Heart right ventricle (tissue), 16 donors: Measurements from ENCODE around the gene DNAH3. TPM values are rescaled to one million over a fixed set of nuclear protein-coding genes. Genes with fewer than 3 reads are reported as not detected.

Experiments
- ATAC-seq, 8 donors: fragments of 200-7000 bp; cut with Tn5 transposase; one replicate each; pipeline ENCODE4 v1.9.1; 2020; ENCODE audit warnings: mild to moderate bottlenecking in 8 of 8, moderate library complexity in 8 of 8, moderate number of reproducible peaks in 1 of 8
- DNase-seq, 2 donors: peaks; one replicate each; pipeline ENCODE4 v3.0.0-alpha.2; 2020
- H3K27ac ChIP-seq, 10 donors: fragments of 200-600 bp; sonication (generic) in 2 of 10; one replicate each; pipeline versions ENCODE4 v1.5.0 to v1.8.0; 2020 to 2022; ENCODE audit warnings: mild to moderate bottlenecking in 3 of 10
- H3K27me3 ChIP-seq, 7 donors: fragments of 200-600 bp; one replicate each; pipeline ENCODE4 v1.8.0; 2021 to 2022; ENCODE audit warnings: mild to moderate bottlenecking in 2 of 7
- H3K36me3 ChIP-seq, 9 donors: fragments of 200-600 bp; sonication (generic) in 1 of 9; one replicate each; pipeline versions ENCODE4 v1.5.0 to v1.8.0; 2020 to 2022; ENCODE audit warnings: mild to moderate bottlenecking in 2 of 9
- H3K4me1 ChIP-seq, 9 donors: fragments of 200-600 bp; sonication (generic) in 1 of 9; one replicate each; pipeline versions ENCODE4 v1.5.0 to v1.8.0; 2020 to 2022; ENCODE audit warnings: mild to moderate bottlenecking in 4 of 9
- H3K4me3 ChIP-seq, 10 donors: fragments of 200-600 bp; sonication (generic) in 2 of 10; one replicate each; pipeline versions ENCODE4 v1.5.0 to v1.8.0; 2020 to 2022; ENCODE audit warnings: mild to moderate bottlenecking in 7 of 10, moderate library complexity in 2 of 10
- H3K9me3 ChIP-seq, 11 donors: fragments of 200-600 bp in 10 of 11; sonication (generic) in 2 of 11; one replicate each; pipeline versions ENCODE4 v1.5.0 to v1.8.0; 2013 to 2022; ENCODE audit warnings: mild to moderate bottlenecking in 2 of 11, control low read depth in 1 of 11, moderate library complexity in 1 of 11
- WGBS, 2 donors: extraction: QIAGEN DNeasy Blood & Tissue Kit; methylation state at CpG; one replicate each; pipeline ENCODE4 v1.1.7; 2013; ENCODE audit warnings: inconsistent platforms in 1 of 2; 5-methylcytosine and 5-hydroxymethylcytosine counted together
- intact Hi-C, 10 donors: fragments of 100-400 bp; cut with DNase I; formaldehyde crosslinking; loops; one replicate each; pipeline versions ENCODE4 v1.11.1 to v1.14.2; 2022
- polyA plus RNA-seq, 2 donors: library from polyadenylated mRNA; stranded (reverse); fragments of 200-250 nt; gene quantifications; one replicate each; pipeline ENCODE4 v1.2.3, GENCODE V29; 2013
- total RNA-seq, 10 donors: library from RNA; stranded (reverse); fragmentation: NEBNext Ultra II Directional in 3 of 10; extraction: Animal tissue kit (Norgen Biotek cat#: 25700) in 3 of 10; gene quantifications; one replicate each; pipeline versions ENCODE4 v1.2.1 to v1.2.4, GENCODE V29; 2021 to 2023
- TF ChIP-seq, protein P1 (sequence below), 9 donors: fragments of 200-600 bp; sonication (generic) in 2 of 9; IDR thresholded peaks; one replicate each; pipeline versions ENCODE4 v1.5.0 to v1.8.0; 2021 to 2022; ENCODE audit warnings: antibody characterized with exemption in 9 of 9, mild to moderate bottlenecking in 5 of 9, moderate library complexity in 1 of 9
- donor health status: Arrhythmogenic right ventricular cardiomyopathy.
- donor health status: ischemic (EF 13 %, LVEDD 7.1; RV severe dilation, severe dysfunction).
- donor health status: healthy with polysubstance abuse.
- donor health status: DM: no; HTN: yes; CAD: no.
- donor health status: DM: no; HTN: no; CAD: no.
- donor health status: ischemic (EF 25% LVEDD 6.9; RV normal size, moderate dysfunction).
- donor health status: ischemic (EF 25% LVEDD 5.7; RV mildly dilated, moderate dysfunction).
- donor health status: healthy.
- donor health status: DM: yes; HTN: yes; CAD: no.
- donor health status: Ischemic cardiomyopathy.
- donor health status: ischemic (EF 35%, LVEDD 5.7; RV mildly dilated, moderate dysfunction).
- donor health status: nonischemic (EF 11% LVEDD 7.7; RV severe dilation, severe dysfunction).
- donor health status: DM: yes; HTN: yes; CAD: no.
- donor health status: PGD.
- donor health status: ischemic (EF 29% LVEDD 5.4; RV normal size, mild dysfunction).
- donor health status: nonischemic (EF 23%, LVEDD 6.1; RV moderate dilation, normal function).

The DNAH3 gene
- total and polyA plus RNA-seq, 12 donors: 0.39 to 3.7 (median 1.0) TPM; not detected in 1

DNA sequence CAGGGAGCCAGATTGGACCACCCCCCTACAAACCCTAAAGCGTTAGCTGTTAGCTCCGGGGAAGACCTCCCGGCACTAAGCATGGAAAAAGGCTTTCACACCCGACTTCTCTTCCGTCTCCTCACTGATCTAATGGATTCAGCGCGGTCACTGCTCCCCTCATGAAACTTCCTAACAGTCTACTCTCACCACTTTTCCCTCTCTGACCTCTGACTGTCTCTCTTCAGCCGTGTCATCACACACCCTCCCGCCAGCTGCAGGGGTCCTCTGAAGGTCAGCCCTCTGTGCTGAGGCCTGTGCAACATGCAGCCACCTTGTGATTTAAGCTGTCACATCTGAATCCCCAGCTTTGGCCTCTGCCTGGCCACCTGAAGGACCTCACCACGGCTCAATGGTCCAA lies 234.4 kb downstream of the DNAH3 start:
- Histone ChIP-seq H3K4me1 (peaks cover 0 to 80% (median 38%) of the 10 kb centered on the region in 9 donors), H3K27me3 (no peaks in the 10 kb centered on the region), H3K9me3 (no peaks in the 10 kb centered on the region), H3K36me3 (peaks cover 0 to 15% (median 0%) of the 10 kb centered on the region in 9 donors), H3K4me3 (no peak overlapping the region), H3K27ac (peak overlapping the region in 1 of 10 donors; percentile 70)
- ATAC-seq (no peak), DNase-seq (no peak)
- whole genome bisulfite sequencing, 2 donors: 81 to 89% methylated on average over 10 of the region's 10 CpGs
- TF ChIP-seq, protein P1, sequence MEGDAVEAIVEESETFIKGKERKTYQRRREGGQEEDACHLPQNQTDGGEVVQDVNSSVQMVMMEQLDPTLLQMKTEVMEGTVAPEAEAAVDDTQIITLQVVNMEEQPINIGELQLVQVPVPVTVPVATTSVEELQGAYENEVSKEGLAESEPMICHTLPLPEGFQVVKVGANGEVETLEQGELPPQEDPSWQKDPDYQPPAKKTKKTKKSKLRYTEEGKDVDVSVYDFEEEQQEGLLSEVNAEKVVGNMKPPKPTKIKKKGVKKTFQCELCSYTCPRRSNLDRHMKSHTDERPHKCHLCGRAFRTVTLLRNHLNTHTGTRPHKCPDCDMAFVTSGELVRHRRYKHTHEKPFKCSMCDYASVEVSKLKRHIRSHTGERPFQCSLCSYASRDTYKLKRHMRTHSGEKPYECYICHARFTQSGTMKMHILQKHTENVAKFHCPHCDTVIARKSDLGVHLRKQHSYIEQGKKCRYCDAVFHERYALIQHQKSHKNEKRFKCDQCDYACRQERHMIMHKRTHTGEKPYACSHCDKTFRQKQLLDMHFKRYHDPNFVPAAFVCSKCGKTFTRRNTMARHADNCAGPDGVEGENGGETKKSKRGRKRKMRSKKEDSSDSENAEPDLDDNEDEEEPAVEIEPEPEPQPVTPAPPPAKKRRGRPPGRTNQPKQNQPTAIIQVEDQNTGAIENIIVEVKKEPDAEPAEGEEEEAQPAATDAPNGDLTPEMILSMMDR (IDR thresholded peaks at IDR 0.05): no peak
- intact Hi-C loops: loop anchor here in 3 of 10 donors (5.0 to 10.0 kb wide), 3 partner anchors 59 to 159 kb away; no protein-coding TSS in a partner anchor

- DNase-seq (no peak), ATAC-seq (no peak)
- TF ChIP-seq, protein P1 (IDR thresholded peaks at IDR 0.05): no peak
- intact Hi-C loops: loop anchor here in 2 of 10 donors (10.0 kb wide), 2 partner anchors 63 to 163 kb away; no protein-coding TSS in a partner anchor
- H3K27ac ChIP-seq: peak overlapping the region; percentile 20 to 88 (median 67)
- peaks cover 8 to 90% (median 36%) of the 10 kb centered on the region in 9 donors for H3K4me1 ChIP-seq
- no peaks in the 10 kb centered on the region for H3K9me3 ChIP-seq
- no peak overlapping the region for H3K4me3 ChIP-seq
- H3K36me3 ChIP-seq: peaks cover 0 to 4% (median 0%) of the 10 kb centered on the region in 9 donors
- 61 to 69% methylated on average over 1 of the region's 1 CpG for WGBS, 2 donors
- no peaks in the 10 kb centered on the region for H3K27me3 ChIP-seq
These were observed 239.3 kb downstream of the DNAH3 start for GRCh38 chr16:20911361-20911760.

GRCh38 chr16:20910781-20911321 lies 239.8 kb downstream of the DNAH3 start:
- intact Hi-C loops: loop anchor here in 2 of 10 donors (10.0 kb wide), 2 partner anchors 64 to 164 kb away; no protein-coding TSS in a partner anchor
- H3K27ac ChIP-seq: peak overlapping the region; percentile 20 to 88 (median 67)
- 29 to 50% methylated on average over 2 of the region's 2 CpGs for WGBS, 2 donors
- H3K9me3 ChIP-seq: no peaks in the 10 kb centered on the region
- TF ChIP-seq, protein P1 (IDR thresholded peaks at IDR 0.05): no peak
- H3K27me3 ChIP-seq: no peaks in the 10 kb centered on the region
- ATAC-seq (peak; percentile 37 to 83 (median 68)), DNase-seq (no peak)
- no peak overlapping the region for H3K4me3 ChIP-seq
- H3K36me3 ChIP-seq: no peaks in the 10 kb centered on the region
- peaks cover 12 to 92% (median 36%) of the 10 kb centered on the region in 9 donors for H3K4me1 ChIP-seq

- Histone ChIP-seq H3K4me1 (peaks cover 18 to 95% (median 65%) of the 10 kb centered on the region in 9 donors), H3K4me3 (no peak overlapping the region)
These were observed 244.0 kb downstream of the DNAH3 start for GRCh38 chr16:20906341-20907255.

More at GRCh38 chr16:20906341-20907255, 244.0 kb downstream of the DNAH3 start:
- Histone ChIP-seq H3K36me3 (no peaks in the 10 kb centered on the region), H3K27me3 (no peaks in the 10 kb centered on the region), H3K9me3 (no peaks in the 10 kb centered on the region), H3K27ac (peak overlapping the region; percentile 50 to 97 (median 70))
- intact Hi-C loops: loop anchor here in 1 of 10 donors (10.0 kb wide), 1 partner anchor 52 kb away; no protein-coding TSS in a partner anchor
- DNase-seq: no peak
- TF ChIP-seq, protein P1 (IDR thresholded peaks at IDR 0.05): no peak
- ATAC-seq: peak; percentile 20 to 52 (median 34)
- 69 to 78% methylated on average over 4 of the region's 4 CpGs for WGBS, 2 donors
